K562 (cell line): Measurements from ENCODE around the gene CAMK1D.

Source experiments
- CTCF ChIP-seq, 3 experiments: IDR thresholded peaks in 2 of 3; conservative IDR thresholded peaks in 1 of 3; 2 replicates each; pipeline ENCODE4 v1.5.1; 2011 to 2012; ENCODE audit warnings: low read length in 3 of 3, mild to moderate bottlenecking in 3 of 3, control low read depth in 2 of 3, improper control_type of control experiment in 1 of 3, inconsistent platforms in 1 of 3, low read depth in 1 of 3, mixed read lengths in 1 of 3, moderate library complexity in 1 of 3; ENCODE audit not compliant: insufficient read depth in 2 of 3
- EZH2 ChIP-seq: IDR thresholded peaks from 2 replicates; pipeline ENCODE4 v1.6.1; 2012; ENCODE audit warnings: low read depth, mild to moderate bottlenecking, inconsistent platforms, low read length, borderline replicate concordance
- TFAM ChIP-seq: fragments of 250-450 bp; sonication (Bioruptor Pico); conservative IDR thresholded peaks from 2 replicates; pipeline ENCODE4 v1.5.0; 2021; ENCODE audit warnings: mild to moderate bottlenecking, moderate library complexity
- ZFX ChIP-seq: sonication (generic); formaldehyde crosslinking; IDR thresholded peaks from 2 replicates; pipeline ENCODE4 v1.8.0; 2022; ENCODE audit warnings: mild to moderate bottlenecking, missing genetic modification reagents, moderate library complexity
- ZNF707 ChIP-seq: fragments of 250-450 bp; sonication (Bioruptor Pico); conservative IDR thresholded peaks from 2 replicates; pipeline ENCODE4 v1.8.0; 2022; ENCODE audit warnings: inconsistent platforms, mild to moderate bottlenecking, moderate library complexity

GRCh38 chr10:12659706-12660105 is 310.4 kb downstream of the CAMK1D start:
- TF ChIP-seq ZNF707 (CRISPR knock-in tag): no peak
- no peak for TF ChIP-seq TFAM (CRISPR knock-in tag)
- no peak for TF ChIP-seq CTCF (IDR thresholded peaks at IDR 0.05 in 2 of 3, conservative IDR thresholded peaks at IDR 0.05 in 1 of 3; ENCODE audit: insufficient read depth in 2 of 3, low read depth in 1 of 3, low read length in 3 of 3)
- no peak for TF ChIP-seq ZFX (CRISPR knock-in tag)
- TF ChIP-seq EZH2: no peak
